IMR-90 (cell line): ENCODE measurements around the gene MLANA.

Experiments used
- BHLHE40 ChIP-seq: fragments of 150-350 bp; IDR thresholded peaks from 2 replicates; pipeline ENCODE4 v1.6.1; 2016; ENCODE audit warnings: mild to moderate bottlenecking, low read depth, low read length
- CHD1 ChIP-seq: IDR thresholded peaks from 2 replicates; pipeline ENCODE4 v1.6.1; 2012; ENCODE audit warnings: low read depth, low read length, improper control_type of control experiment
- CTCF ChIP-seq: conservative IDR thresholded peaks from 2 replicates; pipeline ENCODE4 v1.5.1; 2012; ENCODE audit warnings: mild to moderate bottlenecking, low read depth, low read length, improper control_type of control experiment
- ELK1 ChIP-seq: fragments of 150-350 bp; IDR thresholded peaks from 2 replicates; pipeline ENCODE4 v1.6.1; 2016; ENCODE audit warnings: low read depth, mild to moderate bottlenecking, low read length, moderate library complexity, borderline replicate concordance
- NFE2L2 ChIP-seq: fragments of 150-350 bp; IDR thresholded peaks from 2 replicates; pipeline ENCODE4 v1.6.1; 2016; ENCODE audit warnings: low read depth, mild to moderate bottlenecking, low read length
- POLR2A ChIP-seq: IDR thresholded peaks from 2 replicates; pipeline ENCODE4 v1.6.1; 2012; ENCODE audit warnings: mild to moderate bottlenecking, low read depth, low read length
- SMC3 ChIP-seq: fragments of 150-350 bp; IDR thresholded peaks from 2 replicates; pipeline ENCODE4 v1.6.1; 2016; ENCODE audit warnings: low read depth, mild to moderate bottlenecking, antibody characterized with exemption, low read length, moderate library complexity
- USF2 ChIP-seq: fragments of 150-350 bp; IDR thresholded peaks from 2 replicates; pipeline ENCODE4 v1.6.1; 2017; ENCODE audit warnings: mild to moderate bottlenecking, antibody characterized with exemption, low read length, low read depth

GRCh38 chr9:5842929-5843793 is 47.5 kb upstream of the MLANA start:
- TF ChIP-seq CTCF (no peak), BHLHE40 (no peak), POLR2A (no peak), USF2 (no peak), ELK1 (no peak), CHD1 (no peak), SMC3 (no peak), NFE2L2 (no peak)
